DND-41 (cell line): ENCODE data around the gene LPIN1.

Experiments used
- CTCF ChIP-seq: IDR thresholded peaks from 2 replicates; pipeline ENCODE4 v1.5.1; 2012; ENCODE audit warnings: borderline replicate concordance, low read length, moderate library complexity, mild to moderate bottlenecking; ENCODE audit not compliant: poor library complexity, severe bottlenecking; ENCODE audit errors: extremely low read depth
- EZH2 ChIP-seq: IDR thresholded peaks from 3 replicates; pipeline ENCODE4 v1.6.1; 2012; ENCODE audit warnings: borderline replicate concordance, low read depth, mild to moderate bottlenecking, moderate library complexity, low read length, inconsistent platforms; ENCODE audit not compliant: severe bottlenecking

- TF ChIP-seq CTCF (no peak), EZH2 (no peak)
Observed at GRCh38 chr2:11863103-11863502, 116.7 kb downstream of the LPIN1 start.
